Smooth muscle cell (in vitro differentiated cells): ENCODE measurements around the gene MICU1. TPM values are rescaled to one million over a fixed set of nuclear protein-coding genes. Genes with fewer than 3 reads are reported as not detected.
A peak's percentile ranks its signal among the peaks of the same experiment; 100 is the strongest.

Experiments used
- DNase-seq: peaks from one replicate; lab custom pipeline; 2025; ENCODE audit not compliant: unreplicated experiment; lab: John Stamatoyannopoulos, UW
- H2AFZ ChIP-seq: fragments of 200-600 bp; sonication (generic); 2 replicates; pipeline ENCODE4 v1.6.0; 2016; ENCODE audit warnings: antibody characterized with exemption, low read depth, mild to moderate bottlenecking
- H3F3A ChIP-seq: fragments of 200-600 bp; sonication (generic); 2 replicates; pipeline ENCODE4 v1.6.0; 2017; ENCODE audit warnings: antibody characterized with exemption, low read depth
- H3K27ac ChIP-seq: fragments of 200-600 bp; sonication (generic); 2 replicates; pipeline ENCODE4 v1.5.1; 2016; ENCODE audit warnings: low read depth, mild to moderate bottlenecking
- H3K27me3 ChIP-seq: fragments of 200-600 bp; sonication (generic); 2 replicates; pipeline ENCODE4 v1.6.1; 2016; ENCODE audit warnings: low read depth, mild to moderate bottlenecking
- H3K36me3 ChIP-seq: fragments of 200-600 bp; sonication (generic); 2 replicates; pipeline ENCODE4 v1.5.1; 2016; ENCODE audit warnings: low read depth
- H3K4me1 ChIP-seq: fragments of 200-600 bp; sonication (generic); 2 replicates; pipeline ENCODE4 v1.5.1; 2016; ENCODE audit warnings: low read depth
- H3K4me2 ChIP-seq: fragments of 200-600 bp; sonication (generic); 2 replicates; pipeline ENCODE4 v1.6.0; 2016; ENCODE audit warnings: mild to moderate bottlenecking
- H3K4me3 ChIP-seq: fragments of 200-600 bp; sonication (generic); 2 replicates; pipeline ENCODE4 v1.5.1; 2016; ENCODE audit warnings: mild to moderate bottlenecking
- H3K79me2 ChIP-seq: fragments of 200-600 bp; sonication (generic); 2 replicates; pipeline ENCODE4 v1.6.0; 2016; ENCODE audit warnings: low read depth, mild to moderate bottlenecking
- H3K9ac ChIP-seq: fragments of 200-600 bp; sonication (generic); 2 replicates; pipeline ENCODE4 v1.6.0; 2016; ENCODE audit warnings: low read depth
- H3K9me3 ChIP-seq: fragments of 200-600 bp; sonication (generic); replicated peaks from 2 replicates; pipeline ENCODE4 v1.5.1; 2016; ENCODE audit warnings: low read depth
- H4K20me1 ChIP-seq: fragments of 200-600 bp; sonication (generic); 2 replicates; pipeline ENCODE4 v1.6.0; 2016; ENCODE audit warnings: low read depth
- WGBS: methylation state at CpG from one replicate; pipeline ENCODE4 v1.1.7; 2016; ENCODE audit warnings: low lambda C conversion rate; 5-methylcytosine and 5-hydroxymethylcytosine counted together
- polyA plus RNA-seq: library from polyadenylated mRNA; unstranded; fragments of >200 nt; fragmentation: Nextera tagmentation; extraction: Ambion mirVana; gene quantifications from 2 replicates; pipeline ENCODE4 v1.2.1, GENCODE V29; 2016
- total RNA-seq: library from RNA; depleted of rRNA; stranded (reverse); fragments of >200 nt; gene quantifications from 2 replicates; pipeline ENCODE4 v1.2.3, GENCODE V29; 2014
- TF ChIP-seq, protein P1 (sequence below): fragments of 200-600 bp; sonication (generic); IDR thresholded peaks from 2 replicates; pipeline ENCODE4 v1.5.1; 2017; ENCODE audit warnings: borderline replicate concordance, mild to moderate bottlenecking, antibody characterized with exemption; ENCODE audit not compliant: insufficient read depth, poor library complexity, severe bottlenecking

The MICU1 gene
- total and polyA plus RNA-seq, 2 experiments from 2014 or later: 35.0 to 35.1 TPM

DNA sequence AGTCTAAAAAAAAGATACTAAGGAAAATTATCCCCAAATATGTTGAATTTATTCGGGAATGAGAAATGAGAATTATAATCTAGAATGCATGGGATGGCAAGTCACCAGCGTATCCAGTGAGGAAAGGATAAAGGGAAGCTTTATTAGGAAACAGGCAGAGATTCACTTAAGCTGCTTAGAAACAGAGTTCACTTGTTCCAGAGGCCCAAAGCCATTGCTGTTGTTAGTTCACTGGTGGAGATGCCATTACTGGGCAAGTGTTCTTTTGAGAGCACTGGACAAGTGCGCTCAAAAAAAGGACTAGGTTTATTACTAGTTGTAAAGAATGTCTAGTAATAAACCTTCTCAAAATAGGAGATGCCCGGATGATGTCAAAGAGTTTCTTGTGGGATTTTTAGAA, 51.2 kb downstream of the MICU1 start:
- peaks cover 8% of the 10 kb centered on the region for H3K79me2 ChIP-seq
- no peaks in the 10 kb centered on the region for H3K27me3 ChIP-seq
- DNase-seq: no peak
- no peaks in the 10 kb centered on the region for H3K36me3 ChIP-seq
- no peak overlapping the region for H3K9ac ChIP-seq
- no peak overlapping the region for H3K27ac ChIP-seq
- H3K9me3 ChIP-seq: no peaks in the 10 kb centered on the region
- TF ChIP-seq, protein P1, sequence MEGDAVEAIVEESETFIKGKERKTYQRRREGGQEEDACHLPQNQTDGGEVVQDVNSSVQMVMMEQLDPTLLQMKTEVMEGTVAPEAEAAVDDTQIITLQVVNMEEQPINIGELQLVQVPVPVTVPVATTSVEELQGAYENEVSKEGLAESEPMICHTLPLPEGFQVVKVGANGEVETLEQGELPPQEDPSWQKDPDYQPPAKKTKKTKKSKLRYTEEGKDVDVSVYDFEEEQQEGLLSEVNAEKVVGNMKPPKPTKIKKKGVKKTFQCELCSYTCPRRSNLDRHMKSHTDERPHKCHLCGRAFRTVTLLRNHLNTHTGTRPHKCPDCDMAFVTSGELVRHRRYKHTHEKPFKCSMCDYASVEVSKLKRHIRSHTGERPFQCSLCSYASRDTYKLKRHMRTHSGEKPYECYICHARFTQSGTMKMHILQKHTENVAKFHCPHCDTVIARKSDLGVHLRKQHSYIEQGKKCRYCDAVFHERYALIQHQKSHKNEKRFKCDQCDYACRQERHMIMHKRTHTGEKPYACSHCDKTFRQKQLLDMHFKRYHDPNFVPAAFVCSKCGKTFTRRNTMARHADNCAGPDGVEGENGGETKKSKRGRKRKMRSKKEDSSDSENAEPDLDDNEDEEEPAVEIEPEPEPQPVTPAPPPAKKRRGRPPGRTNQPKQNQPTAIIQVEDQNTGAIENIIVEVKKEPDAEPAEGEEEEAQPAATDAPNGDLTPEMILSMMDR: no peak
- no peak overlapping the region for H3K4me3 ChIP-seq
- H2AFZ ChIP-seq: no peak overlapping the region
- H4K20me1 ChIP-seq: peaks cover 70% of the 10 kb centered on the region
- no peak overlapping the region for H3K4me2 ChIP-seq
- no peaks in the 10 kb centered on the region for H3F3A ChIP-seq
- H3K4me1 ChIP-seq: no peaks in the 10 kb centered on the region
- 97% methylated on average over 4 of the region's 4 CpGs for WGBS

DNA sequence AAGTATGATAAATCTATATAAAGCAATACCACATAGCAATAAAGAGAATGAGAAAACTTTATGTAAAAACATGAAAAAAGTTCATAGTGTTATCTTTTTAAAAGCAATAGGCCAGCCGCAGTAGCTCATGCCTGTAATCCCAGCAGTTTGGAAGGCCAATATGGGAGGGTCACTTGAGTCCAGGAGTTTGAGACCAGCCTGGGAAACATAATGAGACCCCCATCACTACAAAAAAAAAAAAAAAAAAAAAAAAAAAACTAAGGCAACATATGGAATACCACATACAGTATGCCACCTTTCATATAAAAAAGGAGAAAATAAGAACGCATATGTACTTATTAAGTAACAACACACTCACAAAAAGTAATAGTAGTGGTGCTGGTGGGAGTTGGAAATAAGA, 52.8 kb downstream of the MICU1 start:
- no peaks in the 10 kb centered on the region for H3K36me3 ChIP-seq
- H3K27ac ChIP-seq: no peak overlapping the region
- WGBS: 95% methylated on average over 2 of the region's 2 CpGs
- no peak overlapping the region for H2AFZ ChIP-seq
- no peak overlapping the region for H3K9ac ChIP-seq
- H4K20me1 ChIP-seq: peaks cover 64% of the 10 kb centered on the region
- no peaks in the 10 kb centered on the region for H3K4me1 ChIP-seq
- H3F3A ChIP-seq: no peaks in the 10 kb centered on the region
- peaks cover 8% of the 10 kb centered on the region for H3K79me2 ChIP-seq
- no peak for DNase-seq
- no peaks in the 10 kb centered on the region for H3K9me3 ChIP-seq
- H3K4me3 ChIP-seq: no peak overlapping the region
- H3K4me2 ChIP-seq: no peak overlapping the region
- TF ChIP-seq, protein P1: no peak
- no peaks in the 10 kb centered on the region for H3K27me3 ChIP-seq

DNA sequence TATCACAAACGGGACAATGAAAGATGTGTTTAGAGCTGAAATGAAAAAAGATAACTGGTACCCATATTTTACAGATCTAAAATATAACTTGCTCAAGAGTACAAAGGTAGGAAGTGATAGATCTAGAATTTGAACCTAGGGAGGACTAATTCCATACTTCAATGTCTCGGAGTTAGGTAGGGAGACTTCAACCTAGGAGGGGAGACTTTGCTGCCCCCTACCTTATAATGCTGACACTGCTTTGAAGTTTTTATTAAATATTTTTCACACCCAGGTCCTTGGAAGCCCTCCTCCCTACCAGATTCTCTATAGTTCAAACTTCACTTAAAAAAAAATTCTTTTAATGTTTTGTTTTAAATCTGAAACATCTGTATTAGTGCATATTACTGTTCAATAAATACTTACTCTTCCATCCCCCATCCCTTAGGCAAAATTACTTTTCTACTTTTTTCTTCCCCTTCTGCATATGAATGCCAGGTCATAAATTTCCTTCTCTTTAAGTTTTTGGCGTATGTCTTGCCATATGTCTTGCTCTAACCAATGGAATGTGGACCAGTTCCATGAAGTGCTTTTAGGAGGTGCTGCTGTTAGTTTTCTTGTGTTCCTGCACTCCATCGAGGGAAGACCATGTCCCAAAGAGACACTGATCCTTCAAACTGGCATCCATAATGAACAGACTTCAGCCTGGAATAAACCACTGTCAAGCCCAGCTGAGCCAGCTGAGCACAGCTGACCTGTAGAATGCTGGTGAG, 57.8 kb downstream of the MICU1 start:
- Histone ChIP-seq H3K79me2 (peaks cover 8% of the 10 kb centered on the region), H3K4me2 (no peak overlapping the region), H3K36me3 (no peaks in the 10 kb centered on the region), H2AFZ (no peak overlapping the region), H3F3A (no peaks in the 10 kb centered on the region), H3K27me3 (no peaks in the 10 kb centered on the region), H3K27ac (no peak overlapping the region), H3K4me3 (no peak overlapping the region), H3K4me1 (no peaks in the 10 kb centered on the region), H4K20me1 (peaks cover 41% of the 10 kb centered on the region), H3K9me3 (no peaks in the 10 kb centered on the region), H3K9ac (no peak overlapping the region)
- DNase-seq: no peak
- 67% methylated on average over 4 of the region's 4 CpGs for WGBS
- TF ChIP-seq, protein P1: peak; percentile 21

DNA sequence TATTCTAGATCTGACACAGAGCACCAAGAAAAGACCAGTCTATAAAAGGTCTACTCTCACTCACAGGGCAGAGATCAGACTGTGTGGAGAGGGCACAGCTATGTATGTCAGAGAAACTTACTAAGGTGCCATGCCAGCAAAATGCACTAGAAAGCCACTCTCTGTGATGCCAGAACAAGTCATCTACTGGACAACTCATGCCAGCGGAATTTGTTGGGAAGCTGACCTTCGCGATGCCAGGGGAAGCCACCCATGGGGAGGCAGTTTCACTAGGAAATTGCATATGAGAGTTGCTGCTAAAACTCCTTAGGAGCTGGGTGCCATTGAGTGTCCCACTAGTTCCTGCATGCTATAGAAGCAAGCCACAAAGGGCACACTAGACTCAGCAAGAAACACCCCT, 58.5 kb downstream of the MICU1 start:
- H2AFZ ChIP-seq: no peak overlapping the region
- H3K9ac ChIP-seq: no peak overlapping the region
- no peak overlapping the region for H3K4me3 ChIP-seq
- no peak overlapping the region for H3K27ac ChIP-seq
- H3K27me3 ChIP-seq: no peaks in the 10 kb centered on the region
- no peaks in the 10 kb centered on the region for H3K9me3 ChIP-seq
- WGBS: 93% methylated on average over 3 of the region's 3 CpGs
- no peaks in the 10 kb centered on the region for H3K4me1 ChIP-seq
- H4K20me1 ChIP-seq: peaks cover 41% of the 10 kb centered on the region
- H3K79me2 ChIP-seq: peaks cover 4% of the 10 kb centered on the region
- no peak for DNase-seq
- peaks cover 5% of the 10 kb centered on the region for H3K36me3 ChIP-seq
- TF ChIP-seq, protein P1: no peak
- H3K4me2 ChIP-seq: no peak overlapping the region
- no peaks in the 10 kb centered on the region for H3F3A ChIP-seq
